Measurements from ENCODE around the gene CROCC2.

Gene CROCC2

DNA sequence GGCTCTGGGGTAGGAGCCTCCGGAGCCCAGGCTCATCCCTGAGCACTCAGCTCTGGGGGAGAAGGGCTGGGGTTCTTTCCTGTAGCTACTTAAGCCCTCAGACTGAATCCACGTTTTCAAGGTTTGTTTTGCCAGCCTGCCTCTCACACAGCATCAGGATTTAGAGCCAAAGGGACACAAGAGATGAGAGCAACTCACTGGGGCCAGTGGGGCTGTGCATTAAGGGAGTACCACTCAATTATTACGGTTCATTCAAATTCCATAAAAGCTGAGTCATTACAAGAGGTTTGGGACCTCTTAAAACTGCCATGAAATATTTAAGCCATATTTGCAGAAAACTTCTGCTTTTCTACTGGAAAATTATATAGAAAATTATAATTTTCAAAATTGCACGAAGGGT is 75.1 kb downstream of the CROCC2 start:
- no peak overlapping the region for H3K4me3 ChIP-seq (ENCODE audit: low read depth, low read length)
- no peak for DNase-seq (ENCODE audit: low read depth)
- TF ChIP-seq, protein P1, sequence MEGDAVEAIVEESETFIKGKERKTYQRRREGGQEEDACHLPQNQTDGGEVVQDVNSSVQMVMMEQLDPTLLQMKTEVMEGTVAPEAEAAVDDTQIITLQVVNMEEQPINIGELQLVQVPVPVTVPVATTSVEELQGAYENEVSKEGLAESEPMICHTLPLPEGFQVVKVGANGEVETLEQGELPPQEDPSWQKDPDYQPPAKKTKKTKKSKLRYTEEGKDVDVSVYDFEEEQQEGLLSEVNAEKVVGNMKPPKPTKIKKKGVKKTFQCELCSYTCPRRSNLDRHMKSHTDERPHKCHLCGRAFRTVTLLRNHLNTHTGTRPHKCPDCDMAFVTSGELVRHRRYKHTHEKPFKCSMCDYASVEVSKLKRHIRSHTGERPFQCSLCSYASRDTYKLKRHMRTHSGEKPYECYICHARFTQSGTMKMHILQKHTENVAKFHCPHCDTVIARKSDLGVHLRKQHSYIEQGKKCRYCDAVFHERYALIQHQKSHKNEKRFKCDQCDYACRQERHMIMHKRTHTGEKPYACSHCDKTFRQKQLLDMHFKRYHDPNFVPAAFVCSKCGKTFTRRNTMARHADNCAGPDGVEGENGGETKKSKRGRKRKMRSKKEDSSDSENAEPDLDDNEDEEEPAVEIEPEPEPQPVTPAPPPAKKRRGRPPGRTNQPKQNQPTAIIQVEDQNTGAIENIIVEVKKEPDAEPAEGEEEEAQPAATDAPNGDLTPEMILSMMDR (IDR thresholded peaks at IDR 0.05; ENCODE audit: insufficient read depth, low read depth, low read length, missing control alignments) = no peak

- TF ChIP-seq, protein P1 (IDR thresholded peaks at IDR 0.05; ENCODE audit: insufficient read depth, low read depth, low read length, missing control alignments) = no peak
- no peak overlapping the region for H3K4me3 ChIP-seq (ENCODE audit: low read depth, low read length)
- DNase-seq (ENCODE audit: low read depth) = no peak
Observed at GRCh38 chr2:240981871-240982800, 76.0 kb downstream of the CROCC2 start.

- TF ChIP-seq, protein P1 (IDR thresholded peaks at IDR 0.05; ENCODE audit: insufficient read depth, low read depth, low read length, missing control alignments) = no peak
- no peak for DNase-seq (ENCODE audit: low read depth)
- no peak overlapping the region for H3K4me3 ChIP-seq (ENCODE audit: low read depth, low read length)
Observed at GRCh38 chr2:240982821-240983281, 76.7 kb downstream of the CROCC2 start.

- TF ChIP-seq, protein P1 (IDR thresholded peaks at IDR 0.05; ENCODE audit: insufficient read depth, low read depth, low read length, missing control alignments) = peak; percentile 66
- peak; percentile 60 for DNase-seq (ENCODE audit: low read depth)
- H3K4me3 ChIP-seq (ENCODE audit: low read depth, low read length) = no peak overlapping the region
Observed at GRCh38 chr2:240983361-240983995, 77.3 kb downstream of the CROCC2 start.

- TF ChIP-seq, protein P1 (IDR thresholded peaks at IDR 0.05; ENCODE audit: insufficient read depth, low read depth, low read length, missing control alignments) = no peak
- no peak overlapping the region for H3K4me3 ChIP-seq (ENCODE audit: low read depth, low read length)
- DNase-seq (ENCODE audit: low read depth) = no peak
Observed at GRCh38 chr2:240983996-240984498, 77.9 kb downstream of the CROCC2 start.

- H3K4me3 ChIP-seq (ENCODE audit: low read depth, low read length) = no peak overlapping the region
- no peak for DNase-seq (ENCODE audit: low read depth)
- TF ChIP-seq, protein P1 (IDR thresholded peaks at IDR 0.05; ENCODE audit: insufficient read depth, low read depth, low read length, missing control alignments) = no peak
Observed at GRCh38 chr2:240985881-240986786, 80.0 kb downstream of the CROCC2 start.

Measured in GM12865 (cell line).